ENCODE measurements around the gene DOCK9. TPM values are rescaled to one million over a fixed set of nuclear protein-coding genes. Genes with fewer than 3 reads are reported as not detected.

DOCK9 gene
- total and polyA plus RNA-seq, 9 of the 15 experiments (the other 6 are each of a cell fraction or from before 2014, with no cell fraction given), result 3.5 to 25.3 (median 16.7) TPM

DNA sequence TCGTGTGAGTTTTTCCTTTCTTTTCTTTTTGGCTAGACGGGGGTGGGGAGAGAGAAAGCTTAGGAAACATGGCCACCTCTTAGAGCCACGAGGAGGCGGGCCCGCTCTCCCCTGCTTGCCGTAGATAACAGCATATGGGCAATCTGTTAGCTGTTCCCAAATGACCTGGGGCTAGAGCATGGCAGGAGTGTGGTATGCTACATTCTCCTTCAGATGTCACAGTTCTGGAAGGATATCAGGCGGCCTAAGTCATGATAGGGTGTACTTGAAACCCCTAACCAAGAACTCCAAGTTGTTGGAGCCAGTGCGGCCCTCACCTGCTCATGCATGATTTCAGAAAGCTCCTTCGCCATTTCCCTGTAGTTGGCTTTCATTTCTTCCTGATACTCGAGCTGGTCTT lies 181.1 kb downstream of the DOCK9 start (continued):
- TF ChIP-seq YY1 (IDR thresholded peaks at IDR 0.05; ENCODE audit: borderline replicate concordance in 1 of 3, control insufficient read depth in 1 of 3, extremely low read depth in 1 of 3, insufficient read depth in 3 of 3, insufficient read length in 1 of 3, insufficient replicate concordance in 2 of 3, low read depth in 1 of 3, low read length in 2 of 3), result peak in 2 of 3 experiments; percentile 65 to 85
- TF ChIP-seq CXXC5 (CRISPR knock-in tag; IDR thresholded peaks at IDR 0.05), result peak; percentile 66
- TF ChIP-seq, protein P1, sequence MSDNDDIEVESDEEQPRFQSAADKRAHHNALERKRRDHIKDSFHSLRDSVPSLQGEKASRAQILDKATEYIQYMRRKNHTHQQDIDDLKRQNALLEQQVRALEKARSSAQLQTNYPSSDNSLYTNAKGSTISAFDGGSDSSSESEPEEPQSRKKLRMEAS (CRISPR knock-in tag; IDR thresholded peaks at IDR 0.05), result peak; percentile 97
- TF ChIP-seq ETV6 (IDR thresholded peaks at IDR 0.05; ENCODE audit: borderline replicate concordance in 1 of 2, low read depth in 2 of 2, low read length in 1 of 2), result no peak
- TF ChIP-seq ETV6 (CRISPR knock-in tag; IDR thresholded peaks at IDR 0.05; ENCODE audit: borderline replicate concordance), result no peak
- no peak for TF ChIP-seq RBM17 (IDR thresholded peaks at IDR 0.05; ENCODE audit: borderline replicate concordance, low read depth, low read length)
- TF ChIP-seq TBP (optimal IDR thresholded peaks at IDR 0.05; ENCODE audit: low read depth, low read length), result no peak
- TF ChIP-seq CBFA2T3 (IDR thresholded peaks at IDR 0.05), result peak; percentile 88
- TF ChIP-seq NFIC (IDR thresholded peaks at IDR 0.05), result peak; percentile 48; the same call in 1 of the 2 replicates
- no peak for TF ChIP-seq HDAC6 (IDR thresholded peaks at IDR 0.05; ENCODE audit: low read depth, low read length)
- TF ChIP-seq, protein P2, sequence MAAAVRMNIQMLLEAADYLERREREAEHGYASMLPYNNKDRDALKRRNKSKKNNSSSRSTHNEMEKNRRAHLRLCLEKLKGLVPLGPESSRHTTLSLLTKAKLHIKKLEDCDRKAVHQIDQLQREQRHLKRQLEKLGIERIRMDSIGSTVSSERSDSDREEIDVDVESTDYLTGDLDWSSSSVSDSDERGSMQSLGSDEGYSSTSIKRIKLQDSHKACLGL (CRISPR knock-in tag; IDR thresholded peaks at IDR 0.05; ENCODE audit: borderline replicate concordance, poor library complexity, severe bottlenecking), result no peak
- peak; percentile 61 for TF ChIP-seq GATA2 (CRISPR knock-in tag; IDR thresholded peaks at IDR 0.05)
- TF ChIP-seq, protein P3, sequence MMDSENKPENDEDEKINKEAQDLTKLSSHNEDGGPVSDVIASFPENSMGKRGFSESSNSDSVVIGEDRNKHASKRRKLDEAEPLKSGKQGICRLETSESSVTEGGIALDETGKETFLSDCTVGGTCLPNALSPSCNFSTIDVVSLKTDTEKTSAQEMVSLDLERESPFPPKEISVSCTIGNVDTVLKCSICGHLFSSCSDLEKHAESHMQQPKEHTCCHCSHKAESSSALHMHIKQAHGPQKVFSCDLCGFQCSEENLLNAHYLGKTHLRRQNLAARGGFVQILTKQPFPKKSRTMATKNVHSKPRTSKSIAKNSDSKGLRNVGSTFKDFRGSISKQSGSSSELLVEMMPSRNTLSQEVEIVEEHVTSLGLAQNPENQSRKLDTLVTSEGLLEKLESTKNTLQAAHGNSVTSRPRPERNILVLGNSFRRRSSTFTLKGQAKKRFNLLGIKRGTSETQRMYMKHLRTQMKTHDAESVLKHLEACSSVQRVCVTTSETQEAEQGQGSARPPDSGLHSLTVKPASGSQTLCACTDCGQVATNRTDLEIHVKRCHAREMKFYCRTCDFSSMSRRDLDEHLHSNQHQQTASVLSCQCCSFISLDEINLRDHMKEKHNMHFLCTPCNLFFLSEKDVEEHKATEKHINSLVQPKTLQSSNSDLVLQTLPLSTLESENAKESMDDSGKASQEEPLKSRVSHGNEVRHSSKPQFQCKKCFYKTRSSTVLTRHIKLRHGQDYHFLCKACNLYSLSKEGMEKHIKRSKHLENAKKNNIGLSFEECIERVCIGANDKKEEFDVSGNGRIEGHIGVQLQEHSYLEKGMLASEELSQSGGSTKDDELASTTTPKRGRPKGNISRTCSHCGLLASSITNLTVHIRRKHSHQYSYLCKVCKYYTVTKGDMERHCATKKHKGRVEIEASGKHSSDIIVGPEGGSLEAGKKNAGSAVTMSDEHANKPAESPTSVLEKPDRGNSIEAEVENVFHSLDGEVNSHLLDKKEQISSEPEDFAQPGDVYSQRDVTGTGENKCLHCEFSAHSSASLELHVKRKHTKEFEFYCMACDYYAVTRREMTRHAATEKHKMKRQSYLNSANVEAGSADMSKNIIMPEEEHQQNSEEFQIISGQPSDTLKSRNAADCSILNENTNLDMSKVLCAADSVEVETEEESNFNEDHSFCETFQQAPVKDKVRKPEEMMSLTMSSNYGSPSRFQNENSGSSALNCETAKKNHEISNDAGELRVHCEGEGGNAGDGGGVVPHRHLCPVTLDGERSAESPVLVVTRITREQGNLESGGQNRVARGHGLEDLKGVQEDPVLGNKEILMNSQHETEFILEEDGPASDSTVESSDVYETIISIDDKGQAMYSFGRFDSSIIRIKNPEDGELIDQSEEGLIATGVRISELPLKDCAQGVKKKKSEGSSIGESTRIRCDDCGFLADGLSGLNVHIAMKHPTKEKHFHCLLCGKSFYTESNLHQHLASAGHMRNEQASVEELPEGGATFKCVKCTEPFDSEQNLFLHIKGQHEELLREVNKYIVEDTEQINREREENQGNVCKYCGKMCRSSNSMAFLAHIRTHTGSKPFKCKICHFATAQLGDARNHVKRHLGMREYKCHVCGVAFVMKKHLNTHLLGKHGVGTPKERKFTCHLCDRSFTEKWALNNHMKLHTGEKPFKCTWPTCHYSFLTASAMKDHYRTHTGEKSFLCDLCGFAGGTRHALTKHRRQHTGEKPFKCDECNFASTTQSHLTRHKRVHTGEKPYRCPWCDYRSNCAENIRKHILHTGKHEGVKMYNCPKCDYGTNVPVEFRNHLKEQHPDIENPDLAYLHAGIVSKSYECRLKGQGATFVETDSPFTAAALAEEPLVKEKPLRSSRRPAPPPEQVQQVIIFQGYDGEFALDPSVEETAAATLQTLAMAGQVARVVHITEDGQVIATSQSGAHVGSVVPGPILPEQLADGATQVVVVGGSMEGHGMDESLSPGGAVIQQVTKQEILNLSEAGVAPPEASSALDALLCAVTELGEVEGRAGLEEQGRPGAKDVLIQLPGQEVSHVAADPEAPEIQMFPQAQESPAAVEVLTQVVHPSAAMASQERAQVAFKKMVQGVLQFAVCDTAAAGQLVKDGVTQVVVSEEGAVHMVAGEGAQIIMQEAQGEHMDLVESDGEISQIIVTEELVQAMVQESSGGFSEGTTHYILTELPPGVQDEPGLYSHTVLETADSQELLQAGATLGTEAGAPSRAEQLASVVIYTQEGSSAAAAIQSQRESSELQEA (IDR thresholded peaks at IDR 0.05; ENCODE audit: low read depth), result peak; percentile 71
- no peak for TF ChIP-seq BCOR (IDR thresholded peaks at IDR 0.05)
- no peak for TF ChIP-seq TCFL5 (CRISPR knock-in tag; conservative IDR thresholded peaks at IDR 0.05)
- no peak for TF ChIP-seq XRCC5 (IDR thresholded peaks at IDR 0.05; ENCODE audit: low read depth, low read length)
- TF ChIP-seq DMBX1 (CRISPR knock-in tag; IDR thresholded peaks at IDR 0.05; ENCODE audit: borderline replicate concordance), result no peak; the same call in 1 of the 2 replicates
- TF ChIP-seq STAG1 (CRISPR knock-in tag; IDR thresholded peaks at IDR 0.05; ENCODE audit: borderline replicate concordance), result no peak
- no peak for TF ChIP-seq YBX1 (IDR thresholded peaks at IDR 0.05)
- TF ChIP-seq ZFX (CRISPR knock-in tag; IDR thresholded peaks at IDR 0.05), result no peak
- no peak for TF ChIP-seq C11orf30 (IDR thresholded peaks at IDR 0.05; ENCODE audit: low read depth)

All from K562 (cell line).